HEK293T (cell line): ENCODE results near the gene ANO6.

Experiments
- CTCF ChIA-PET: fragments of 350-600 bp; formaldehyde crosslinking; extraction: SDS; loops from one replicate; lab custom pipeline; 2021; ENCODE audit warnings: antibody characterized with exemption, inconsistent platforms; lab: Yijun Ruan, JAX
- POLR2A ChIA-PET: fragments of 350-600 bp; formaldehyde crosslinking; extraction: SDS; loops from one replicate; lab custom pipeline; 2020; ENCODE audit warnings: antibody characterized with exemption, inconsistent platforms; lab: Yijun Ruan, JAX
- DNase-seq: peaks from one replicate; pipeline ENCODE4 v3.0.0; 2012; ENCODE audit warnings: mixed read lengths; ENCODE audit errors: extremely low spot score
- ARNT ChIP-seq: fragments of 450-650 bp; IDR thresholded peaks from 2 replicates; pipeline ENCODE4 v1.6.1; 2017; ENCODE audit warnings: mild to moderate bottlenecking
- BHLHE40 ChIP-seq: fragments of 450-650 bp; IDR thresholded peaks from 2 replicates; pipeline ENCODE4 v1.6.1; 2016; ENCODE audit warnings: mild to moderate bottlenecking, moderate library complexity, borderline replicate concordance
- CTBP1 ChIP-seq: fragments of 450-650 bp; IDR thresholded peaks from 2 replicates; pipeline ENCODE4 v1.6.1; 2016; ENCODE audit warnings: borderline replicate concordance
- ELF4 ChIP-seq: fragments of 450-650 bp; IDR thresholded peaks from 2 replicates; pipeline ENCODE4 v1.6.1; 2017; ENCODE audit warnings: antibody characterized with exemption
- FOXA1 ChIP-seq: fragments of 450-650 bp; IDR thresholded peaks from 2 replicates; pipeline ENCODE4 v1.6.1; 2016; ENCODE audit warnings: mild to moderate bottlenecking
- FOXK2 ChIP-seq: fragments of 450-650 bp; IDR thresholded peaks from 2 replicates; pipeline ENCODE4 v1.6.1; 2016; ENCODE audit warnings: mild to moderate bottlenecking
- FOXM1 ChIP-seq: fragments of 450-650 bp; IDR thresholded peaks from 2 replicates; pipeline ENCODE4 v1.6.1; 2017; ENCODE audit warnings: mild to moderate bottlenecking, borderline replicate concordance
- HDGF ChIP-seq: fragments of 450-650 bp; IDR thresholded peaks from 2 replicates; pipeline ENCODE4 v1.6.1; 2017; ENCODE audit warnings: antibody characterized with exemption, borderline replicate concordance
- L3MBTL2 ChIP-seq: fragments of 450-650 bp; conservative IDR thresholded peaks from 2 replicates; pipeline ENCODE4 v1.6.1; 2016; ENCODE audit warnings: mild to moderate bottlenecking
- LEF1 ChIP-seq: fragments of 450-650 bp; IDR thresholded peaks from 2 replicates; pipeline ENCODE4 v1.6.1; 2017; ENCODE audit warnings: mild to moderate bottlenecking, borderline replicate concordance
- NFRKB ChIP-seq: fragments of 450-650 bp; IDR thresholded peaks from 2 replicates; pipeline ENCODE4 v1.6.1; 2016; ENCODE audit warnings: mild to moderate bottlenecking, moderate library complexity
- PKNOX1 ChIP-seq: fragments of 450-650 bp; IDR thresholded peaks from 2 replicates; pipeline ENCODE4 v1.6.1; 2016
- SP1 ChIP-seq: fragments of 450-650 bp; IDR thresholded peaks from 2 replicates; pipeline ENCODE4 v1.6.1; 2017
- SUZ12 ChIP-seq: fragments of 450-650 bp; IDR thresholded peaks from 2 replicates; pipeline ENCODE4 v1.6.1; 2016; ENCODE audit warnings: mild to moderate bottlenecking
- TARDBP ChIP-seq: fragments of 450-650 bp; IDR thresholded peaks from 2 replicates; pipeline ENCODE4 v1.6.1; 2016
- ZNF384 ChIP-seq: fragments of 450-650 bp; IDR thresholded peaks from 2 replicates; pipeline ENCODE4 v1.6.1; 2016

Gene ANO6

GRCh38 chr12:45244561-45245343 is 28.9 kb downstream of the ANO6 start:
- POLR2A ChIA-PET, result interaction anchor here (0.8 kb wide), 1 partner anchor 9 kb away, joined by 3 read pairs; no protein-coding TSS in a partner anchor
- no peak for DNase-seq
- CTCF ChIA-PET, result no interaction called here
- TF ChIP-seq ZNF384, result no peak
- TF ChIP-seq PKNOX1, result no peak
- TF ChIP-seq SUZ12, result no peak
- no peak for TF ChIP-seq ELF4
- TF ChIP-seq FOXM1, result no peak
- no peak for TF ChIP-seq LEF1
- TF ChIP-seq HDGF, result no peak
- no peak for TF ChIP-seq FOXA1
- no peak for TF ChIP-seq NFRKB
- TF ChIP-seq CTBP1, result no peak
- no peak for TF ChIP-seq TARDBP
- TF ChIP-seq FOXK2, result no peak
- no peak for TF ChIP-seq L3MBTL2
- TF ChIP-seq SP1, result no peak

- DNase-seq, result no peak
- no peak for TF ChIP-seq FOXK2
- TF ChIP-seq HDGF, result no peak
- no peak for TF ChIP-seq SP1
- no peak for TF ChIP-seq PKNOX1
- no peak for TF ChIP-seq TARDBP
- POLR2A ChIA-PET, result no interaction called here
- CTCF ChIA-PET, result interaction anchor here (0.6 kb wide), 1 partner anchor 12 kb away, joined by 3 read pairs; no protein-coding TSS in a partner anchor
Measured at GRCh38 chr12:45246236-45246635, 30.3 kb downstream of the ANO6 start.

GRCh38 chr12:45247589-45247988 is 31.7 kb downstream of the ANO6 start:
- POLR2A ChIA-PET, result no interaction called here
- CTCF ChIA-PET, result no interaction called here

GRCh38 chr12:45248095-45248494 is 32.2 kb downstream of the ANO6 start:
- ChIA-PET POLR2A (no interaction called here), CTCF (no interaction called here)
- TF ChIP-seq SP1 (no peak), CTBP1 (no peak), ZNF384 (no peak), SUZ12 (no peak), FOXM1 (no peak), ELF4 (no peak), HDGF (no peak), NFRKB (no peak), PKNOX1 (no peak), BHLHE40 (no peak), LEF1 (no peak), L3MBTL2 (no peak), ARNT (no peak)
- DNase-seq, result no peak

More at GRCh38 chr12:45247589-45247988, 31.7 kb downstream of the ANO6 start:
- no peak for DNase-seq
- no peak for TF ChIP-seq SP1
- TF ChIP-seq ZNF384, result no peak
- no peak for TF ChIP-seq ARNT
- no peak for TF ChIP-seq SUZ12
- no peak for TF ChIP-seq CTBP1
- TF ChIP-seq BHLHE40, result no peak
- TF ChIP-seq FOXM1, result no peak
- TF ChIP-seq TARDBP, result no peak
- no peak for TF ChIP-seq NFRKB
- TF ChIP-seq FOXK2, result no peak

GRCh38 chr12:45254254-45254653 is 38.4 kb downstream of the ANO6 start:
- TF ChIP-seq ELF4 (no peak), FOXM1 (no peak), SP1 (no peak), ARNT (no peak), TARDBP (no peak), FOXA1 (no peak), ZNF384 (no peak), L3MBTL2 (no peak), CTBP1 (no peak), HDGF (no peak), NFRKB (no peak), SUZ12 (no peak)
- CTCF ChIA-PET, result no interaction called here
- POLR2A ChIA-PET, result no interaction called here
- DNase-seq, result no peak

GRCh38 chr12:45256721-45257120 is 40.8 kb downstream of the ANO6 start:
- POLR2A ChIA-PET, result no interaction called here
- no peak for DNase-seq
- no peak for TF ChIP-seq FOXK2
- TF ChIP-seq BHLHE40, result no peak
- TF ChIP-seq ZNF384, result no peak
- TF ChIP-seq NFRKB, result no peak
- TF ChIP-seq LEF1, result no peak
- CTCF ChIA-PET, result no interaction called here
